Esophagus squamous epithelium (tissue), 5 donors: Measurements from ENCODE around the gene KCNAB1. TPM values are rescaled to one million over a fixed set of nuclear protein-coding genes. Genes with fewer than 3 reads are reported as not detected.

ENCODE experiments used
- DNase-seq: peaks from one replicate; lab custom pipeline; 2025; lab: John Stamatoyannopoulos, UW
- H3K27ac ChIP-seq, 4 donors: fragments of 200-600 bp; sonication (generic); one replicate each; pipeline ENCODE4 v1.5.1; 2016 to 2019; ENCODE audit warnings: mild to moderate bottlenecking in 1 of 4
- H3K27me3 ChIP-seq, 4 donors: fragments of 200-600 bp; sonication (generic); 1 replicate in 3 of 4; 2 replicates in 1 of 4; pipeline versions ENCODE4 v1.5.1 to v1.6.0; 2017 to 2021; ENCODE audit warnings: antibody characterized with exemption in 1 of 4
- H3K36me3 ChIP-seq, 3 donors: fragments of 200-600 bp; sonication (generic); one replicate each; pipeline ENCODE4 v1.5.1; 2016 to 2019
- H3K4me1 ChIP-seq, 3 donors: fragments of 200-600 bp; sonication (generic); one replicate each; pipeline ENCODE4 v1.5.1; 2017 to 2019
- H3K4me3 ChIP-seq, 4 donors: fragments of 200-600 bp; sonication (generic); 1 replicate in 3 of 4; 2 replicates in 1 of 4; pipeline ENCODE4 v1.5.1; 2016 to 2019; ENCODE audit warnings: mild to moderate bottlenecking in 2 of 4, moderate library complexity in 1 of 4
- H3K9me3 ChIP-seq, 3 donors: fragments of 200-600 bp; sonication (generic); one replicate each; pipeline ENCODE4 v1.5.1; 2016 to 2019
- CTCF ChIP-seq, 6 experiments: fragments of 450-650 bp in 4 of 6; fragments of 200-600 bp in 2 of 6; sonication (generic) in 2 of 6; IDR thresholded peaks; one replicate each; pipeline ENCODE4 v1.5.1; 2016 to 2019; ENCODE audit warnings: antibody characterized with exemption in 6 of 6, mild to moderate bottlenecking in 4 of 6, moderate library complexity in 4 of 6
- POLR2A ChIP-seq, 4 donors: fragments of 450-650 bp; IDR thresholded peaks; one replicate each; pipeline ENCODE4 v1.6.1; 2017; ENCODE audit warnings: antibody characterized with exemption in 4 of 4, mild to moderate bottlenecking in 4 of 4, moderate library complexity in 3 of 4
- WGBS, 2 donors: methylation state at CpG; one replicate each; pipeline ENCODE4 v1.1.5; 2018; 5-methylcytosine and 5-hydroxymethylcytosine counted together
- intact Hi-C: fragments of 100-400 bp; cut with DNase I; formaldehyde crosslinking; loops from one replicate; pipeline ENCODE4 v1.15.0; 2022
- total RNA-seq, 4 donors: library from RNA; depleted of rRNA; stranded (reverse); fragments of >200 nt; gene quantifications; one replicate each; pipeline ENCODE4 v1.1.0, GENCODE V29; 2016
- donor health status: DM: yes; HTN: yes; CAD: no.

KCNAB1 gene
- total RNA-seq, 4 donors from 2014 or later = 0.40 to 6.6 (median 1.3) TPM

DNA sequence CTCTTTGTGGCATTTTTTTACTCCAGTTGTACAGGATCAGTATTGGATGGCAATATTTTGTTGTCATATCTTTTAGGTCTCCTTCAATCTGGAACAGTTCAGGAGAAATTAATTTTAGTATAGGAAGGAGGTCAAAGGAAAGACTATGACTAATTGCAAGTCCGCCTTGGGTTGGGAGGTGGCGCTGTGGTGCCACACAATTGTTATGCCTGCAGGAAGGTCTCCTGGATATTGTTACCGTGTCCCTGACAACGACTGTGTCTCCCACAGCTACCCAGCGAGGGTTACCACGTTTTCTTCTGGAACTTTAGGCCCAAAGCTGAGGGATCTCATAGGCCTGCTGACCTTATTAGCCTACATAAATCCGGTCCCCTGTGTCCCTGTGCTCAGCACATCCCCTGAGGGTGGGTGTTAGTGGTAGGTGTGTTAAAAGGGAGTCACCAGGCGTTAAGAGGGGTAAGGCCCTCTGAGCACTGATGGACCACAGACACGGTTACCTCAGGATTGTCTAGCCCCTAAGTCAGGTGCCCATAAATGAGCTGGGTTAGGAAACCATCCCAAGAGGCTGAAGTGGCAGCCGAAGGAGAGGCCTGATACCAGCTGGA, 31.5 kb downstream of the KCNAB1 start:
- TF ChIP-seq POLR2A (IDR thresholded peaks at IDR 0.05) (no peak), CTCF (IDR thresholded peaks at IDR 0.05) (peak; percentile 48 to 81 (median 64))
- no peaks in the 10 kb centered on the region for H3K9me3 ChIP-seq
- H3K27me3 ChIP-seq = peaks cover 0 to 6% (median 0%) of the 10 kb centered on the region in 4 donors
- no peak for DNase-seq
- H3K4me1 ChIP-seq = peaks cover 0 to 19% (median 0%) of the 10 kb centered on the region in 3 donors
- WGBS, 2 donors = 34 to 38% methylated on average over 9 to 10 of the region's 10 CpGs
- no peaks in the 10 kb centered on the region for H3K36me3 ChIP-seq
- H3K4me3 ChIP-seq = no peak overlapping the region
- intact Hi-C loops = no loop called here
- H3K27ac ChIP-seq = no peak overlapping the region

- DNase-seq = no peak
- 74 to 78% methylated on average over 3 of the region's 3 CpGs for WGBS, 2 donors
- no peaks in the 10 kb centered on the region for H3K36me3 ChIP-seq
- H3K27me3 ChIP-seq = no peaks in the 10 kb centered on the region
- intact Hi-C loops = no loop called here
- no peak overlapping the region for H3K27ac ChIP-seq
- no peak for TF ChIP-seq CTCF (IDR thresholded peaks at IDR 0.05)
- no peak for TF ChIP-seq POLR2A (IDR thresholded peaks at IDR 0.05)
- no peak overlapping the region for H3K4me3 ChIP-seq
- no peaks in the 10 kb centered on the region for H3K4me1 ChIP-seq
- H3K9me3 ChIP-seq = no peaks in the 10 kb centered on the region
These were observed 38.4 kb downstream of the KCNAB1 start for GRCh38 chr3:156158656-156159295.

GRCh38 chr3:156160647-156161046, 40.3 kb downstream of the KCNAB1 start:
- no peak for DNase-seq
- Histone ChIP-seq H3K27me3 (no peaks in the 10 kb centered on the region), H3K4me3 (peak overlapping the region in 1 of 4 donors; percentile 22), H3K36me3 (no peaks in the 10 kb centered on the region), H3K9me3 (no peaks in the 10 kb centered on the region), H3K27ac (no peak overlapping the region), H3K4me1 (no peaks in the 10 kb centered on the region)
- WGBS, 2 donors = 37 to 43% methylated on average over 3 of the region's 3 CpGs
- intact Hi-C loops = no loop called here
- no peak for TF ChIP-seq CTCF (IDR thresholded peaks at IDR 0.05)
- TF ChIP-seq POLR2A (IDR thresholded peaks at IDR 0.05) = no peak

GRCh38 chr3:156161172-156161571, 40.8 kb downstream of the KCNAB1 start:
- WGBS, 2 donors = 25 to 46% methylated on average over 1 of the region's 1 CpG
- Histone ChIP-seq H3K27me3 (no peaks in the 10 kb centered on the region), H3K4me3 (no peak overlapping the region), H3K36me3 (no peaks in the 10 kb centered on the region), H3K4me1 (no peaks in the 10 kb centered on the region), H3K9me3 (no peaks in the 10 kb centered on the region), H3K27ac (no peak overlapping the region)
- intact Hi-C loops = no loop called here
- TF ChIP-seq CTCF (IDR thresholded peaks at IDR 0.05) (no peak), POLR2A (IDR thresholded peaks at IDR 0.05) (no peak)
- DNase-seq = no peak

DNA sequence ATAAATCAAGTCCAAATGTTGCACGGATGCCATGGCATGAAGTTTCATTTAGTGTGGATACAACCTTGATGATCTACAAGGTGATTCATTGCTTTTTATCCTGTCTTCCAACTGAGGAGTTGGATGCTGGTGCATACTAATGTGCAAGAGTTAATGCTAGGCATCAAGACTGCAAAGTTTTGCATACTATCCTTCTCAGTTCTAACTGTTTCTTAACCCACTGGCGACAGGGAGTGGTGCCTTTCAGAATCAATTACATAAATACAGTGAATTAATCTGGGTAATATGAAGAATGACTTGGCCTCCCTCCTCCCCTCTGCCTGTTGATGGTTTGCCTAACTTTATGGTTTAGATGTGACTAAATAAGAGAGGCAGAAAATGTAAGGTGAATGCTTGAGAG, 43.5 kb downstream of the KCNAB1 start:
- DNase-seq = no peak
- Histone ChIP-seq H3K4me1 (no peaks in the 10 kb centered on the region), H3K4me3 (no peak overlapping the region), H3K27me3 (peaks cover 0 to 6% (median 0%) of the 10 kb centered on the region in 4 donors), H3K9me3 (no peaks in the 10 kb centered on the region), H3K27ac (no peak overlapping the region), H3K36me3 (no peaks in the 10 kb centered on the region)
- TF ChIP-seq POLR2A (IDR thresholded peaks at IDR 0.05) = no peak
- no peak for TF ChIP-seq CTCF (IDR thresholded peaks at IDR 0.05)
- WGBS, 2 donors = 73 to 79% methylated on average over 2 of the region's 2 CpGs
- intact Hi-C loops = no loop called here
